Measurements from ENCODE around the gene POLK.
"Not testable (repeated sequence)": the region's sequence is repeated elsewhere in the genome, so short reads cannot be mapped to it uniquely, and the experiment has no call there.

The POLK gene

DNA sequence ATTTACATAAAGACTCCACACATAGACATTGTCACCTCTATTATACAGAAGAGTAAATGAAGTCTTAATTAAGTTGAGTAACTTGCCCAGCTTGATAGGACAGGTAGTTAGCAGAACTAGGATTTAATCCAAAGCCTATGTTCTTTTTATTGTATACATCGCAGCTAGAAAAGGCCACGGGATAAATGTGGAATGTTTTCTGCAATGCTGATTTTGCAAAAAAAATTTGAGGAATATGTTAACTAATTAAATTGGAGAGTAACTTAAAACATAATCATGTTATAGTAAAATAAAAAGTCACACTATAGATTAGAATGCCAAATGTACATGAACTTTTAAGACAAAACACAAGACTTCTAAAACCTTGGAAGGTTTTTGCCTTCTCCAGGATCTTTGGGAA lies 41.1 kb downstream of the POLK start:
- FAIRE-seq: peak; percentile 40

- FAIRE-seq: no peak
Measured at GRCh38 chr5:75553358-75553757, 41.7 kb downstream of the POLK start.

DNA sequence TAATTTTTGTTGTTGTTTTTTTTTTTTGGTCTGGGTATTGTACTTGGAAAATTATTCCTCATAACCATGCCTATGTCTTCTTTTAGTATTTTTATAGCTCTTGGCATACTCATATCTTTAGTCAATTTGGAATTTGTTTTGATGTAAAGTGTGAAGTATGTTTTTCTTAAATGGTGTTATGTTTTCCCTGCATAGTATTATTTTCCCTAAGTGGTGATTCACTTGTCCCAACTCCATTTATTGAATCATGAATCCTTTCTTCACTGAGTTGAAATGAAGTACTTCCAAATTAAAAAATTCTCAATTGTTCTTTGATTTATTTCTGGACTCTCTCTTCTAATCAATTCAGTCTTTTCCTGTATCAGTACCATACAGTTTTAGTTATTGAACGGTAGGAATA lies 46.5 kb downstream of the POLK start:
- FAIRE-seq: no peak

DNA sequence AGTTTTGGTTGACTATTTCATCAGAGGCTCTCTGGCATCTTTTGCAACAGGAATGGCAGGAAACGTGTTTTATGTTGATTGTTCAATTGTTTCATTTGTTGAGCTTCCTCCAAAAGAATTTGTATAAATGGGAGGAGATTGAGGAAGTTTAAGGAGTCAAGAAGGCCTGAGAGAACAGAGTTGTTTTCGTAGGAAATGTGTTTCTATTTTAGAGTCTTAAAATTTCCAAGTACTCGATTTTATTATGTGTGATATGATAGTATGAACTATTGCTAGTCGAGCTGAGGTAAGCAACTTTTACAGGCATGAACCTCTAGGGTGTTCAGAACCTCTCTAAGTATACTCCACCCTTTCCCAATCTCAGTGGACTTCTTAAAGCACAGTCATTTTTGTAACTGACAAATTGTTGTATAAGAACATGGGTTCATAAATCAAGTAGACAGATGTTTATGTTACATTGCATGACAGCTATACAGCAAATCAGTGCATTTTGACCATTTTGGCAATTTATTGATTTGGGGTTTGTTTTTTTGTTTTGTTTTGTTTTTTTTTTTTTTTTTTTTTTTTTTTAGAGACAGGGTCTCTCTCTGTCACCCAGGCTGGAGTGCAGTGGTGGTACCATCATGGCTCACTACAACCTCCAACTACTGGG lies 47.4 kb downstream of the POLK start:
- FAIRE-seq: no peak

DNA sequence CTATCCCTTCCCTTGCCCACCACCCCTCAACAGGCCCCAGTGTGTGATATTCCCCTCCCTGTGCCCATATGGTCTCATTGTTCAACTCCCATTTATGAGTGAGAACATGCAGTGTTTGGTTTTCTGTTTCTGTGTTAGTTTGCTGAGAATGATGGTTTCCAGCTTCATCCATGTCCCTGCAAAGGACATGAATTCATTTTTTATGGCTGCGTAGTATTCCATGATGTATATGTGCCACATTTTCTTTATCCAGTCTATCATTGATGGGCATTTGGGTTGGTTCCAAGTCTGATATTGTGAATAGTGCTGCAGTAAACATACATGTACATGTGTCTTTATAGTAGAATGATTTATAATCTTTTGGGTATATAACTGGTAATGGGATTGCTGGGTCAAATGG lies 49.0 kb downstream of the POLK start:
- not testable (repeated sequence) for FAIRE-seq

DNA sequence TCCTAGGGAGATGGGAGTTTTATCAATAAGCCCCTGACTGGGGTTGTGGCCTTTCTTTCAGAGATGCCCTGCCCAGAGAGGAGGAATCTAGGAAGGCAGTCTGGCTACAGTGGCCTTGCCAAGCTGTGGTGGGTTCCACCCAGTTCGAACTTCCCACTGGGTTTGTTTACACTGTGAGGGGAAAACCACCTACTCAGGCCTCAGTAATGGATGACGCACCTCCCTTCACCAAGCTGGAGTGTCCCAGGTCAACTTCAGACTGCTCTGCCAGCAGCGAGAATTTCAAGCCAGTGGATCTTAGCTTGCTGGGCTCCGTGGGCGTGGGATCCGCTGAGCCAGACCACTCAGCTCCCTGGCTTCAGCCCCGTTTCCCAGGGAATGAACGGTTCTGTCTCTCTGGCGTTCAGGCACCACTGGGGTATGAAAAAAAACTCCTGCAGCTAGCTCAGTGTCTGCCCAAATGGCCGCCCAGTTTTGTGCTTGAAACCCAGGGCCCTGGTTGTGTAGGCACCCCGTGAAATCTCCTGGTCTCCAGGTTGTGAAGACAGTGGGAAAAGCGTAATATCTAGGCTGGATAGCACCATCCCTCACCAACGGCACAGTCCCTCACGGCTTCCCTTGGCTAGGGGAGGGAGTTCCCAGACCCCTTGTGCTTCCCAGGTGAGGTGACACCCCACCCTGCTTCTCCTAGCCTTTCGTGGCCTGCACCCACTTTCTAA lies 54.5 kb downstream of the POLK start:
- not testable (repeated sequence) for FAIRE-seq

GRCh38 chr5:75566710-75567309 lies 55.1 kb downstream of the POLK start:
- FAIRE-seq: no peak

DNA sequence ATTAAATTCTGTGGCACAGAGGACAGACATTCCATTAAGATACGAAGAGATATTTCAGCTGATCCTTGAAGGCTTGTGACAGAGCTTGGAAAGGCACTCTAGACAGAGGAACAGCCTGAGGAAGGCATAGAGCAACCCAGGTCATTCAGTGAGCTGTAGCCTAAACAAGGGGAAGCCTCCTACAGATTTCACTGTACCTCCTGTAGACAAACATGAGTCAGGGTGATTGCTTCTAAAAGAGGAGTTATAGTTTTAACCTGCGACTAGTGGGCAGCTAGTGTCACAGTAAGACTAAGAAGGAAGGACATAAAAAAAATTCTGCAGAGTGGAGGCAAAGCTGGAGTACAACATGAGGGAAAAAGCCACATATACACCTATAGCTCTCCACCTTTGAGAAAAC lies 56.0 kb downstream of the POLK start:
- no peak for FAIRE-seq

DNA sequence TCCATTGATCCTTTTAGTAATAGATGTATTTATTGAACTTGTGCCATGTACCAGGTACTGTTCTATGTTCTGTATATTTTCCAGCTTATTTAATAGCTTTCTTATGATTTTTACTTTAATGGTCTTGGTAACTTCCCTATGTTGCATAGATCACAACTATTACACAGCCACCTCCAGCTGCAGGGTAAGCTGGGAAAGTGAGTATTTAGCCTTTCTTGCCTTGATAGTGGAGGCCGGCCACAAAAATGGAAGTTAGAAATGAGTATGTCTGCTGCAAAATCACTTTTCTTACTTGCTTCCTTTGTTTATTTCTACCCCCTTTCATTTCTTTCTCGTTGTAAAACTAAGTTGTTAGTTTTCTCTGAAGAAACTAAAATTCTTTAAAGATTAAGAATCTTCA lies 56.5 kb downstream of the POLK start:
- no peak for FAIRE-seq

GRCh38 chr5:75571547-75571946 lies 59.9 kb downstream of the POLK start:
- FAIRE-seq: peak; percentile 46

GRCh38 chr5:75574791-75575190 lies 63.1 kb downstream of the POLK start:
- peak; percentile 62 for FAIRE-seq

- FAIRE-seq: not testable (repeated sequence)
Measured at GRCh38 chr5:75578280-75578679, 66.6 kb downstream of the POLK start.

GRCh38 chr5:75584641-75585040 lies 73.0 kb downstream of the POLK start:
- peak; percentile 67 for FAIRE-seq

DNA sequence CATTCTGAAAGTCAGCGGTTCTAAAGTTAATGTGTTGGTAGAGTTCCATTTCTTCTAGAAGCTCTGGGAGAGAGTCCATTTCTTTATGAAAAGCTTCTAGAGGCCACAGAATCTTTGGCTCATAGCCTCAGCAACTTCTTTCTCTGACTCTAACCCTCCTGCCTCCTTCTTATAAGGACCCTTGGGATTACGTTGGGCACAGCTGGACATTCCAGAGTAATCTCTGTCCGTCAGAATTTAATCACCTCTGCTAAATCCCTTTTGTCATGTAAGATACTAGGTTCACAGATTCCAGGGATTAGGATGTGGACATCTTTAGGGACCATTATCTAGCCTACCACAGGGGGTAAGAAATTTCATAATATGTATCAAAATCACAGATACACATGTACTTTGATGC lies 77.0 kb downstream of the POLK start:
- no peak for FAIRE-seq

DNA sequence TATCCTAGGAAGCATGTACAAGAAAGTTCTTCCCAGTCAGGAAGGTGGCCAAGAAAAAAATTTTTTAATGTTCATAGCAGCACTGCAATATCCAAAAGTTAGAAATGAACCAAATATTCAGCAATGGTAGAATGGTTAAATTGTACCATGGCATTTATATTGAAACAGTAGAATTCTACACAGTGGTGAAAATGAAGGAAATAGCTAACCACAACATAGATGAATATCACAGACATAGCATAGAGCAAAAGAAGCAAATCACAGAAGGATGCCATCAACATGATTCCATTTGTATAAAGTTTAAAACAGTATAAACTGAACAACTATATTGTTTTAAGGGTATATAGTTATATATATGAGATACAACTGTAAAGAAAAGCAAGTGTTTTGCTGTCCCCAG lies 88.8 kb downstream of the POLK start:
- no peak for FAIRE-seq

DNA sequence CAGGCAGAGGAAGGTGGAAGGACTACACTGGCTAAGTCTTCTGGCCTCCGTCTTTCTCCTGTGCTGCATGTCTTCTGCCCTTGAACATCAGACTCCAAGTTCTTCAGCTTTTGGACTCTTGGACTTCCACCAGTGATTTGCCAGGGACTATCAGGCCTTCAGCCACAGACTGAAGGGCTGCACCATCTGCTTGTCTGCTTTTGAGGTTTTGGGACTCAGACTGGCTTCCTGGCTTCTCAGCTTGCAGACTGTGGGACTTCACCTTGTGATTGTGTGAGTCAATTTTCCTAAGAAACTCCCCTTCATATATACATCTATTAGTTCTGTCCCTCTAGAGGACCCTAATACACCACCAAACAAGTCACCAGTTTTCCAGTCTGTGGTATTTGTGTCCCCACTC lies 89.9 kb downstream of the POLK start:
- FAIRE-seq: no peak

- FAIRE-seq: no peak
Measured at GRCh38 chr5:75601996-75602395, 90.3 kb downstream of the POLK start.

DNA sequence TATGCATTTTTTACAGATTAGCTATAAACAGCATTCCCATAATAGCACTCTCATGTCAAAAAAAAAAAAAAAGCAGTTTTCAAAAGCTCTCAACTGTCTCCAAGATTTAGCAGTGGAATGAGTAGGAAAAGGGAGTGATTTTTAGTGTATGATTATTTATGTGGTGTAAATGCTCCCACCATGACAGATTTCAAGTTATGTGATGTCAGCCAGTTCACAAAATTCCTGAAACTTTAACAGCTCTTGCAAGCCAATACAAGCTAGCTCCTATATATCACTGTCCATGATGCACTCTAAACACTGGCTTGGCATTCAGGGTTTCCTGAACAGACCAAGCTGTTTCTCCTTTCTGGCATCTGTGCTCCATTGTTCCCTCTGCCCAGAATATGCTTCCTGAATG lies 91.7 kb downstream of the POLK start:
- no peak for FAIRE-seq

- FAIRE-seq: no peak
Measured at GRCh38 chr5:75603821-75604220, 92.1 kb downstream of the POLK start.

DNA sequence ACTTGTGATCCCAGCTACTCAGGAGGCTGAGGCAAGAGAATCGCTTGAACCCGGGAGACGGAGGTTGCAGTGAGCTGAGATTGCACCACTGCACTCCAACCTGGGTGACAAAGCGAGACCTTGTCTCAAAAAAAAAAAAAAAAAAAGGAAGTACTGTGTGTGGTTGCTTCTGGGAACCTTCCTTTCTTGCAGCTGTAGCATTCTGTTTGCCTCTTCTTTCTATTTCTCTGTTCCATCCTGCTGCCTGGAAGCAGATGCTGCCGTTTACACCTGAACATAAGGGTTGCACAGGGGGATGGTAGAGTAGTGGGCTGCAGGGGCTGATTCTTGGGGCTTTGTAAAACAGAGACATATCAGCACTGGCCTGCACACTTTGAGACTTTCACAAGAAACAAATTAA lies 95.7 kb downstream of the POLK start:
- FAIRE-seq: not testable (repeated sequence)

- no peak for FAIRE-seq
Measured at GRCh38 chr5:75608870-75609269, 97.2 kb downstream of the POLK start.

DNA sequence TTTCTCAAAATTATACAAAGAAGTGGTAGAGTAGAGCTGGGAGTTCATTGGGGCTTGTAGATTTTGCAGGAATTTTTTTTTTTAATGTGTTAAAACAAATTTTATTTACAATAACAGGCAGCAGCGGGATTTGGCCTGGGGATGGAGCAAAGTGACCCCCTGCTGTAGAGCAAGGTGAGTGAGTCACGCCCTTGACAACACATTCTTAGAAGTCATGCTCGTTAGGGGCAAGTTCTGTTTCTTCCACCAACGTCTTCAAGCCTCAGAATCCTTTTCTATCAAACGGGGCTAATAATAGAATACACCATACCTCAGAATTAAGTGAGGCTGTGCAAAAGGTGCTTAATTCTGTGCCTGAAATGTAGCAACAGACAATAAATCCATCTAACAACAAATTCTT lies 98.5 kb downstream of the POLK start:
- no peak for FAIRE-seq

- not testable (repeated sequence) for FAIRE-seq
Measured at GRCh38 chr5:75610859-75611310, 99.2 kb downstream of the POLK start.

Measured in G401.6 (cell line).